NCI-H82 (cell line): ENCODE results near the gene KCNAB3.
A peak's percentile ranks its signal among the peaks of the same experiment; 100 is the strongest.

Source experiments
- DNase-seq: peaks from one replicate; lab custom pipeline; 2025; lab: John Stamatoyannopoulos, UW

The KCNAB3 gene

GRCh38 chr17:7929158-7930023 lies at the start of gene KCNAB3:
TSS of gene KCNAB3 (minus strand) at chr17:7929856. CDS start at chr17:7929435, 421 bp downstream.
- peak; percentile 95 for DNase-seq

- DNase-seq: no peak
Measured at GRCh38 chr17:7977805-7978204, 48.1 kb upstream of the KCNAB3 start.

GRCh38 chr17:7977039-7977438 lies 47.4 kb upstream of the KCNAB3 start:
- no peak for DNase-seq

GRCh38 chr17:7974638-7975131 lies 45.0 kb upstream of the KCNAB3 start:
- no peak for DNase-seq

GRCh38 chr17:7972131-7972785 lies 42.6 kb upstream of the KCNAB3 start:
- DNase-seq: no peak

- no peak for DNase-seq
Measured at GRCh38 chr17:7971651-7972050, 42.0 kb upstream of the KCNAB3 start.

GRCh38 chr17:7969433-7969832 lies 39.8 kb upstream of the KCNAB3 start:
- no peak for DNase-seq

GRCh38 chr17:7967751-7968150 lies 38.1 kb upstream of the KCNAB3 start:
- DNase-seq: no peak

GRCh38 chr17:7961421-7961820 lies 31.8 kb upstream of the KCNAB3 start:
- no peak for DNase-seq

GRCh38 chr17:7959503-7960253 lies 30.0 kb upstream of the KCNAB3 start:
- DNase-seq: no peak

- no peak for DNase-seq
Measured at GRCh38 chr17:7956228-7956965, 26.7 kb upstream of the KCNAB3 start.

- no peak for DNase-seq
Measured at GRCh38 chr17:7955414-7956227, 26.0 kb upstream of the KCNAB3 start.

GRCh38 chr17:7953266-7953665 lies 23.6 kb upstream of the KCNAB3 start:
- DNase-seq: peak; percentile 12

GRCh38 chr17:7951143-7951792 lies 21.6 kb upstream of the KCNAB3 start:
- no peak for DNase-seq

GRCh38 chr17:7950578-7950977 lies 20.9 kb upstream of the KCNAB3 start:
- DNase-seq: no peak

- no peak for DNase-seq
Measured at GRCh38 chr17:7947651-7948050, 18.0 kb upstream of the KCNAB3 start.

GRCh38 chr17:7946441-7946840 lies 16.8 kb upstream of the KCNAB3 start:
- DNase-seq: no peak

- DNase-seq: no peak
Measured at GRCh38 chr17:7945651-7946050, 16.0 kb upstream of the KCNAB3 start.

GRCh38 chr17:7944326-7944725 lies 14.7 kb upstream of the KCNAB3 start:
- no peak for DNase-seq

- DNase-seq: no peak
Measured at GRCh38 chr17:7943291-7943690, 13.6 kb upstream of the KCNAB3 start.
